Stimulated activated CD4-positive, alpha-beta T cell treated with anti-CD3 and anti-CD28 coated beads, TNF-alpha, amount 100 ng/mL, for 4 hours (primary cell): ENCODE results near the gene LGALS9B.
"Not testable (repeated sequence)": the region's sequence is repeated elsewhere in the genome, so short reads cannot be mapped to it uniquely, and the experiment has no call there.

Experiments used
- DNase-seq, 3 experiments: peaks; one replicate each; pipeline ENCODE4 v3.0.0-alpha.2; 2020; ENCODE audit warnings: low read depth in 3 of 3

Gene LGALS9B

DNA sequence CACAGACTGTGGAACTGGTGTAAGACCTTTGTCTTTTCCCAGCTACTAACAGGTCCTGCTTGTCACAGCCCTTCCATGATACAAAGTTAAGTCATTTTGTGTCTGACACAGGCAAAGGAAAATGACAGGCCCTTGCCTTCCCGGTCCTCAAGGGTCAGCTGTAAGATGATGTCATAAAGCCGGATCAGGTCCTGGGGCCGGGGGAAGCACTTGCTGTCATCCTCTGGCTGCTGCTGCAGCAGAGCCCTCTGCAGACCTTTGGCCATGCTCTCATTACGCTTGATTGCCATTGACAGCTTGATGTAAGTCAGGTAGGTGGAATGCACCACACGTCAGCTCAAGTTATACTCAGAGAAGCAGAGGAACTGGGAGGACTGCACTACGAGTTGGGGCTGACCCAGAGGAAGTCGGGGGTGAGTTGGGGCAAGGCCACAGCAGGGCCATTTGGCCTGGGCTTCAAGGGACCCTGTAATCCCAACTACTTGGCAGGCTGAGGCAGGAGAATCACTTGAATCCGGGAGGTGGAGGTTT, 50.9 kb downstream of the LGALS9B start:
- DNase-seq, result not testable (repeated sequence)

DNA sequence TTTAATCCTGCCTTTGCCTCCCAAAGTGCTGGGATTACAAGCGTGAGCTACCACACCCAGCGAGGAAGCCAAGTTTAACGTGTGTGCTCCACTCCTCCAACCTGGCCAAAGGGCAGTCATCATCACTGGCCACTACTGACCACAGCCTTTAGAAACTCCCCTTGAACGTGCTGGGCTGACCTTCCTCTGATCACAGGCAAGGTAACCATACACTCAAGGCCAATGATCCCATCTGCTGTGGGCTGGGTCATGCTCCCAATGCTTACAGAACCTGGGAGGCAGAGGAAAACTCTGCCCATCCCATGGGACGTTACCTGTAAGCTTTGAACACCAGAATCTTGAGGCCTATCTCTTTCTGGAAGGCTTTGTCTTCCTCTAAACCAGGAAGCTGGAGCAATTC, 51.9 kb downstream of the LGALS9B start:
- not testable (repeated sequence) for DNase-seq

DNA sequence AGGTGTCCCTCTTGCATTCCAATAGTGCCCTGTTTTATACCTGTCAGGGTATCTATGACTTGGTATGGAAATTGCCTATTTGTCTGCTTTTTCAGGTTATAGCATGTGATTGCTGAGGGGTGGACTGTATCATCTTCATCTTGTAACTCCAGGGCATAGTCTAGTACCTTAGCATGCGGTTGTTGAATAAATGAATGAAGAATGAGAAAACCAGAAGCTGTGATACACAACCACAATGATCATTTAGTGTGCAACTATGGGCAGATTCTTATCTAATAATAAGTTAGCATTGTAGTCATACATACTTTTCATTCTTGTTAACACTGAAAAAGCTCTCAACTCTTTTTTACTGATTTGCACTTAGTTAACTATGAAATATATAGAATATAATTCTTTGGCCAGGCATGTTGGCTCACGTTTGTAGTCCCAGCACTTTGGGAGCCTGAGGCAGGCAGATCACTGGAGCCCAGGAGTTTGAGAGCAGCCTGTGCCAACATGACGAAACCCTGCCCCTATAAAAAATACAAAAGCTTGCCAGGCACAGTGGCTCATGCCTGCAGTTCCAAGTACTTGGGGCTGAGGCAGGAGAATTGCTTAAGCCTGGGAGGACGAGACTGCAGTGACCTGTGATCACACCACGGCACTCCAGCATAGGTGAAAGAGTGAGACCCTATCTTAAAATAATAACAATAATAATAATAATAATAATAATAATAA, 65.9 kb downstream of the LGALS9B start:
- DNase-seq, result not testable (repeated sequence)

DNA sequence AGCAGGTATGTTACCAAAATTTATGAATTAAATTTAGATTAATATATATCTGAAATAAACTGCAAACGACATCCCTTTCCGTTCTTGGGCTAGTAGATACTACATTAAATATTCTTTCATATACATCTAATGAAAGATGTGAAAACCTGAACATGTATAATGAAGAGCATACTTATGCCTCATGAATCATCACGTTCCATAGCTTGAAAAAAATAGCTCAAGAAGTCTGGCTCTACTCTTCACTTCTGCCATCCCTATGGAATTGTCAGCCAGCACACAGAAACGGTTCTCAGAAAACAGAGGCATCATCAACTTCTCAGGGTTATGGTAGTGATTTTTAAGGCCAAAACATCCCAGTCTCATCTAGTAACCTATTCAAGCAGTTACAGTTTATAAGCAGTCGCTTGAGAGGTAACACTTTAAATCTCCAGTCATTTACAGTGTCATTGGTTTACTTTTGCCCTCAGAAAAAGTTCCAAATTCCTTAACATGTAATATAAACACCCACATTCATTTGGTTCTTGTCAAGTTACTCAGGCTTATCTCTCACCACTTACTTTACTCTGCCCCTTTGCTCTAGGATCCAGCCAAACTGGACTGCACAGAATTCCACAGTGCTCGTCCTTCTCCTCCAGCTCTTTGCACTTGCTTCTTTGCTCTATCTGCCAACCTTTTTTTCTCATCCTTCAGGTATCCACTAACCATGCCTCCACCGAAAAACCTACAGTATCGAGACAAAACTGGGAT, 66.6 kb downstream of the LGALS9B start:
- not testable (repeated sequence) for DNase-seq
